Subcutaneous abdominal adipose tissue (tissue), 5 donors: ENCODE results near the gene RENBP.
A peak's percentile ranks its signal among the peaks of the same experiment; 100 is the strongest.
"Not testable (repeated sequence)": the region's sequence is repeated elsewhere in the genome, so short reads cannot be mapped to it uniquely, and the experiment has no call there.

Experiments
- H3K27ac ChIP-seq: one replicate; pipeline ENCODE4 v1.7.0; 2013; ENCODE audit warnings: low read depth, mild to moderate bottlenecking, inconsistent platforms, low read length, moderate library complexity
- H3K27me3 ChIP-seq, 5 donors: one replicate each; pipeline ENCODE4 v1.7.0; 2013; ENCODE audit warnings: low read length in 5 of 5, inconsistent platforms in 1 of 5; ENCODE audit not compliant: control insufficient read depth in 5 of 5, insufficient read depth in 4 of 5
- H3K36me3 ChIP-seq, 5 donors: one replicate each; pipeline ENCODE4 v1.7.0; 2013; ENCODE audit warnings: low read length in 5 of 5; ENCODE audit not compliant: control insufficient read depth in 5 of 5, insufficient read depth in 5 of 5
- H3K4me1 ChIP-seq, 5 donors: one replicate each; pipeline ENCODE4 v1.7.0; 2013; ENCODE audit warnings: low read length in 5 of 5, mild to moderate bottlenecking in 3 of 5, moderate library complexity in 1 of 5; ENCODE audit not compliant: control insufficient read depth in 5 of 5, insufficient read depth in 5 of 5
- H3K4me3 ChIP-seq, 5 donors: one replicate each; pipeline ENCODE4 v1.7.0; 2013; ENCODE audit warnings: low read length in 5 of 5, low read depth in 1 of 5
- H3K9ac ChIP-seq, 5 donors: one replicate each; pipeline ENCODE4 v1.7.0; 2013; ENCODE audit warnings: low read length in 5 of 5, mild to moderate bottlenecking in 4 of 5, moderate library complexity in 3 of 5
- H3K9me3 ChIP-seq, 5 donors: one replicate each; pipeline ENCODE4 v1.7.0; 2013; ENCODE audit warnings: low read length in 5 of 5; ENCODE audit not compliant: control insufficient read depth in 5 of 5
- donor health status: healthy.
- donor health status: healthy.
- donor health status: healthy.
- donor health status: healthy.
- donor health status: healthy.

The RENBP gene

GRCh38 chrX:153981771-153982533, 37.5 kb upstream of the RENBP start:
- Histone ChIP-seq H3K9ac (no peak overlapping the region), H3K4me3 (no peak overlapping the region), H3K27me3 (peaks cover 0 to 27% (median 14%) of the 10 kb centered on the region in 5 donors), H3K9me3 (no peaks in the 10 kb centered on the region), H3K4me1 (peaks cover 0 to 33% (median 9%) of the 10 kb centered on the region in 5 donors), H3K27ac (no peak overlapping the region), H3K36me3 (peaks cover 0 to 12% (median 3%) of the 10 kb centered on the region in 5 donors)

GRCh38 chrX:153981231-153981630, 36.8 kb upstream of the RENBP start:
- peaks cover 0 to 24% (median 14%) of the 10 kb centered on the region in 5 donors for H3K27me3 ChIP-seq
- no peak overlapping the region for H3K4me3 ChIP-seq
- H3K36me3 ChIP-seq: peaks cover 0 to 12% (median 3%) of the 10 kb centered on the region in 5 donors
- H3K9ac ChIP-seq: no peak overlapping the region
- no peak overlapping the region for H3K27ac ChIP-seq
- peaks cover 0 to 31% (median 9%) of the 10 kb centered on the region in 5 donors for H3K4me1 ChIP-seq
- H3K9me3 ChIP-seq: no peaks in the 10 kb centered on the region

DNA sequence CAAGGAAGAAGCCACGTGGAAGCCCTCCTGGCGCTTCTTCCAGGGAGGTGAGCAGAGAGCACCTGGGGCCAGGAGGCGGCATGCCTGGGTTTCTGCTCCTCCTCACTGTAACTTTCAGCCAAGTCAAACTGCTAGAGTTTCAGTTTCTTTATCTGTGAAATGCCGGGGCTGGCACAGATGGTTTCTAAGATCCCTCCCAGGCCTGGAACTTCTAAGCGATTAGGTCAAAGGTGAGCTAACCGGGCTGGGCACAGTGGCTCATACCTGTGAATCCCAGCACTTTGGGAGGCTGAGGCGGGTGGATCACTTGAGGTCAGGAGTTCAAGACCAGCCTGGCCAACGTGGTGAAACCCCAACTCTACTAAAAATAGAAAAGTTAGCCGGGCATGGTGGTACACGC, 36.0 kb upstream of the RENBP start:
- H3K9ac ChIP-seq, H3K27ac ChIP-seq, H3K4me3 ChIP-seq, H3K9me3 ChIP-seq: not testable (repeated sequence)
- Histone ChIP-seq H3K27me3 (peaks cover 0 to 23% (median 14%) of the 10 kb centered on the region in 5 donors), H3K36me3 (peaks cover 0 to 12% (median 3%) of the 10 kb centered on the region in 5 donors), H3K4me1 (peaks cover 0 to 28% (median 5%) of the 10 kb centered on the region in 5 donors)

- Histone ChIP-seq H3K9ac (no peak overlapping the region), H3K27ac (peak overlapping the region; percentile 84), H3K27me3 (peaks cover 0 to 20% (median 0%) of the 10 kb centered on the region in 5 donors), H3K9me3 (peaks cover 0 to 2% (median 0%) of the 10 kb centered on the region in 5 donors), H3K4me3 (peak overlapping the region in 1 of 5 donors; percentile 14), H3K36me3 (no peaks in the 10 kb centered on the region), H3K4me1 (peaks cover 18 to 26% (median 24%) of the 10 kb centered on the region in 5 donors)
Observed at GRCh38 chrX:153974726-153975286, 30.4 kb upstream of the RENBP start.

DNA sequence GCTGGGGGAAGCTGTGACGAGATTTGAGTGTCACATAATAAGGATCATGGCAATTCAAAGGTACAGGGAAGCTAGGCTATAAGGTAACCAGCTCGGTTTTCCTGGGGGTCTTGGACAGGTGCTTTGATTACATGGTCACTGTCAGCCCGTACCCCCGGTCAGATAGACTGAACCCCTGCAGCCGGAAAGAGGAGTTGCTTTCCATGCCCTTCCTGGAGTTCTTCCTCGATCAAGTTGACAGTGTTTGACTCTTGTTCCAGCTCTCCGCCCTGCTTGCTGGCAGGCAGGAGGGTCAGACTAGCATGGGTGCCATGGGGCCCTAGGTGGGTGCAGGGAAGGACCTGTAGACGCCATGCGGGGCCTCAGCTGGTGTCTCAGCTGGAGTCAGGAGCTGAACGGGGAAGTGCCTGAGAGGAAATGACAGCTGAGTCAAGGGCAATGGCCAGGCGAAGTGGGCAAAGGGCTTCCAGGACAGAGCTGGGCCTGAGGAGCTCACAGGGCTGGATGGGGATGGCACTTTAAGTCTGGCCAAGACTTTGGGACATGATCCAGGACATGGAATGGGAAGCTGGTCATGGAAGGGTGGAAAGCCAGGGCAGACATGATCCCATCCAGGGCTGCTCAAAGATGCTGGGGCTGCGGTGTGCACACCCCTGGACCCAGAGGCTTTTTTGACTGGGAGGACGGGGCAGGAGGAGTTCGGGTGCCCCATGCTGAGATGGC, 29.7 kb upstream of the RENBP start:
- Histone ChIP-seq H3K27ac (peak overlapping the region; percentile 84), H3K9ac (peak overlapping the region; percentile 28 to 98 (median 76)), H3K4me1 (peaks cover 19 to 33% (median 31%) of the 10 kb centered on the region in 5 donors), H3K36me3 (no peaks in the 10 kb centered on the region), H3K9me3 (peaks cover 0 to 2% (median 0%) of the 10 kb centered on the region in 5 donors), H3K27me3 (peaks cover 0 to 22% (median 0%) of the 10 kb centered on the region in 5 donors), H3K4me3 (peak overlapping the region; percentile 13 to 76 (median 22))

DNA sequence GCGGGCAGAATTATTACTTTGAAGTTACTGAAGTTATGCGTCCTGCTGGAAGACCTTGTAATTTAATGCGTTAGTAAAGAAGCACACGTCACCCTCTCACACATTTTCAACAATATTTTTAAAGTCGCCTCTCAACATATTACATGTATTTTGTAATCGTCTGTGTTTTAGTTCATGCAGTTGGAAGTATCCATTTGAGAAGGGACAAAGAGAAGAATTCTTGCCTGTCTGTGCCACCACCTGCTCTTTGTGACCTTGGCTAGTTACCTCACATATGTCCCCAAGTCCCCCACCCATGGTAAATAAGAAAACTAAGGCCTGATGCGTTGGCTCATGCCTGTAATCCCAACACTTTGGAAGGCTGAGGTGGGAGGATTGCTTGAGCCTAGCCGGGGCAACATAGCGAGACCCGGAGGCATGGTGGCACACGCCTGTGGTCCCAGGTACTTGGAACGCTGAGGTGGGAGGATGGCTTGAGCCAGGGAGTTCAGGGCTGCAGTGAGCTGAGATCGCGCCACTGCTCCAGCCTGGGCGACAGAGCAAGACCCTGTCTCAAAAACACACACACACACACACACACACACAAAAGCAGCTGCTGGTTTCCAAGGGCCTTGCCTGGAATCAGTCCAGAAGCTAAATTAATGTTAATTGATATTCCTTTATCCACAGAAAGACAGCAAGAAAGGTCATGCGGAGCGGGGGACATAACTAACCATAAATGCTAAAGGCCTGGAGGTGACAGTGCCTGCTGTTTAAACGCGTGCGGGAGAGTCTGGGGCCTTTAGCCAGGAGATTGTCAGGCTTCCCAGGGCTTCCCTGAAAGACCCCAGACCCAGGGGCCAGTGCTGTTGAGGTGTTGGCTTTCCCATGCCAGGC, 28.9 kb upstream of the RENBP start:
- H3K4me3 ChIP-seq: peak overlapping the region; percentile 60 to 99 (median 74)
- peaks cover 0 to 2% (median 0%) of the 10 kb centered on the region in 5 donors for H3K9me3 ChIP-seq
- peak overlapping the region in 4 of 5 donors; percentile 76 to 98 (median 79) for H3K9ac ChIP-seq
- H3K4me1 ChIP-seq: peaks cover 19 to 41% (median 39%) of the 10 kb centered on the region in 5 donors
- no peaks in the 10 kb centered on the region for H3K36me3 ChIP-seq
- peaks cover 0 to 22% (median 0%) of the 10 kb centered on the region in 5 donors for H3K27me3 ChIP-seq
- H3K27ac ChIP-seq: peak overlapping the region; percentile 84

DNA sequence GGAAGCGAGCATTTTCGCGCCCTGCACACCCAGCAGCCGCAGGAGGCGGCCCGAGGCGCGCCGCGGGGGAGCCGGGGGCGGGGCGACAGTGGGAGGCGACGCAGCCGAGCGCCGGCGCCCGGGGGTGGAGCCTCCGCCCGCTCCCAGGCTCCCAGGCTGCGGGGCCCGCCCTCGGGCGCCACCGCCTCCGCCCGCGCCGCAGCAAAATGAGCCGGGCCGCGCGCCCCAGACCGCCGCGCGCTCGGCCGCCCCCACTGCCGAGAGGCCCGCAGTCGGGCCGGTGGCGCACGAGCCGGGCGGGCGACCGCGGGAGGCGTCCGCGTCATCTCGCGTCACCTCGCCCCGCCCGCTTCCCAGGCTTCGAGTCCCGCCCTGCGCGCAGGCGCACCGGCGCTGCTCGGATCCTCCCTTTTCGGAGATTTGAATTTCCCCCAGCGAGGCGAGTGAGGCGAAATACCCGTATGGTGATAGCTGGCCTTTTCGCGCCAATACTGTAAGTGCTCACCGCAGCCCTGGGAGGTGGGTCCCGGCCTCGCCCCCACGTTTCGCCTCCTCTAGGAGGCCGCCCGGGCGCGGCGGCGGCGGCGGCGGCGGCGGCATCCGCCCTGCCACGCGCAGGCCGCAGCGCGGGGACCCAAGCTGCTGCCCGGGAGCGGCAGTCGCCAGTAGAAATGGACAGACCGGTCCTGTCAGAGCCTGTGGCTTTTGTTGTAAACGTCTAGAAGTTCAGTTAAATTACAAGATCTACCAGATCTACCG, 28.1 kb upstream of the RENBP start, which contains the start of gene TMEM187:
TMEM187 (plus strand) TSS at position 387 of the 759 bp plus-strand sequence. CDS start 9,309 bp downstream, outside the sequence.
- Histone ChIP-seq H3K4me1 (peaks cover 19 to 49% (median 47%) of the 10 kb centered on the region in 5 donors), H3K27ac (peak within 1 kb of the TSS; percentile 98), H3K9me3 (peaks cover 0 to 2% (median 0%) of the 10 kb centered on the region in 5 donors), H3K27me3 (peaks cover 0 to 22% (median 0%) of the 10 kb centered on the region in 5 donors), H3K4me3 (peak within 1 kb of the TSS; percentile 91 to 99 (median 96)), H3K36me3 (no peaks in the 10 kb centered on the region), H3K9ac (peak within 1 kb of the TSS; percentile 95 to 98 (median 97))

DNA sequence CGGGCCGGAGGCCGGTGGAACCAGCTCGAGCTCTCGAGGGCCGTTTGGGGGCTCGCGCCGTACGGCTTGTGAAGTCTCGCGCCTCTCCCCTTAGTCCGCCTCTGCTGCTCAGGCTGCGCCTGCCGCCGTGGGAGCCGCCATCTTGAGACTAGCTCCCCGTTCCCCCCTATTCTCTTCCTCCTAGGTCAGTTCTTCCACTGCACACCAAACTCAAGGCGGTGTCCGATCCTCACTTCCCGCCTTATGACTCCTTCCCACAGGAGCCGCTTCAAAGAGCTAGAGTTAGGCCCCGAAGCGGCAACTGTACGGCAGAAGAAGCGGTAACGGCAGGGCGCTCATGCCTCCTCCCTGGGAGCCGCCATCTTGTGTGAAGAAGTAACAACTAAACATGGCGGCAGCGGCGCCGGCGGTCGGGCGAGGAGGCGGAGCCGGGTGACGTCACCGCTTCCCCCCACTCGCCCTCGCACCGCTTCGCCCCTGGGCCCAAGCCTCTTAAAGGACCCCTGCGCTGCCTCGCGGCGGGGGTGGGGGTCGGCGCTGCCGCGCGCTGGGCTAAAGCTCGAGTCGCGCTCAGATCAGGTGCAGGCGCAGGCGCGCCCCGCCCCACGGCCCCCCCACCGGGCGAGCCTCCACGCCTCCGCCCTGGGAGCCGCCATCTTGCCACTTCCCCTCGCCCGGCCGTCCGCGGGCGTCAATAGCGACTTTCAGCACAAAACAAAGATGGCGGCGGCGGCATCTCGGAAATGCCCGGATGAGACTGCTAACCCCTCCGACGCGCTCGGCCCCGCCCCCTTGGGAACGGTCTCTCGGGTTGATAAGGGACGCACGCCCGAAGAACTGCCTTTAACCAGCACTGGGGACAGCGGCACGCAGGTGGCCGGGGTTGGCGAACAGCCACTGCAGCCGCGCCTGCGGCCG, 27.3 kb upstream of the RENBP start, which contains the start of gene HCFC1:
HCFC1 (minus strand) TSS at position 369 of the 918 bp plus-strand sequence. CDS start 978 bp downstream, outside the sequence.
- Histone ChIP-seq H3K27me3 (peaks cover 0 to 22% (median 2%) of the 10 kb centered on the region in 5 donors), H3K4me3 (peak within 1 kb of the TSS; percentile 91 to 99 (median 96)), H3K27ac (peak within 1 kb of the TSS; percentile 98), H3K9me3 (peaks cover 0 to 2% (median 0%) of the 10 kb centered on the region in 5 donors), H3K4me1 (peaks cover 19 to 57% (median 55%) of the 10 kb centered on the region in 5 donors), H3K9ac (peak within 1 kb of the TSS; percentile 95 to 98 (median 97)), H3K36me3 (peaks cover 0 to 2% (median 0%) of the 10 kb centered on the region in 5 donors)
